Measurements from ENCODE around the gene NDUFS3.

Gene NDUFS3

GRCh38 chr11:47589977-47590861, 11.3 kb downstream of the NDUFS3 start:
- no peak for DNase-seq (ENCODE audit: low read depth in 2 of 2)

GRCh38 chr11:47591764-47592163, 12.9 kb downstream of the NDUFS3 start:
- DNase-seq (ENCODE audit: low read depth in 2 of 2) = no peak

GRCh38 chr11:47592251-47592650, 13.4 kb downstream of the NDUFS3 start:
- no peak for DNase-seq (ENCODE audit: low read depth in 2 of 2)

- no peak for DNase-seq (ENCODE audit: low read depth in 2 of 2)
Observed at GRCh38 chr11:47592970-47593369, 14.1 kb downstream of the NDUFS3 start.

- DNase-seq (ENCODE audit: low read depth in 2 of 2) = no peak
Observed at GRCh38 chr11:47593492-47593933, 14.6 kb downstream of the NDUFS3 start.

- DNase-seq (ENCODE audit: low read depth in 2 of 2) = no peak
Observed at GRCh38 chr11:47593934-47594855, 15.3 kb downstream of the NDUFS3 start, which contains the start of gene C1QTNF4. Gene C1QTNF4, minus strand, starts transcription at chr11:47594411. Its CDS starts 3,601 bp downstream, at chr11:47590810.

GRCh38 chr11:47595029-47595428, 16.2 kb downstream of the NDUFS3 start:
- DNase-seq (ENCODE audit: low read depth in 2 of 2) = no peak

GRCh38 chr11:47595967-47596366, 17.1 kb downstream of the NDUFS3 start:
- no peak for DNase-seq (ENCODE audit: low read depth in 2 of 2)

- DNase-seq (ENCODE audit: low read depth in 2 of 2) = no peak
Observed at GRCh38 chr11:47599902-47600301, 21.0 kb downstream of the NDUFS3 start.

GRCh38 chr11:47603295-47603694, 24.4 kb downstream of the NDUFS3 start:
- no peak for DNase-seq (ENCODE audit: low read depth in 2 of 2)

GRCh38 chr11:47605921-47606320, 27.0 kb downstream of the NDUFS3 start:
- DNase-seq (ENCODE audit: low read depth in 2 of 2) = no peak

- no peak for DNase-seq (ENCODE audit: low read depth in 2 of 2)
Observed at GRCh38 chr11:47606731-47607130, 27.9 kb downstream of the NDUFS3 start.

- DNase-seq (ENCODE audit: low read depth in 2 of 2) = no peak
Observed at GRCh38 chr11:47607380-47607779, 28.5 kb downstream of the NDUFS3 start.

- DNase-seq (ENCODE audit: low read depth in 2 of 2) = no peak
Observed at GRCh38 chr11:47609675-47610074, 30.8 kb downstream of the NDUFS3 start.

GRCh38 chr11:47611348-47611794, 32.5 kb downstream of the NDUFS3 start:
- no peak for DNase-seq (ENCODE audit: low read depth in 2 of 2)

- no peak for DNase-seq (ENCODE audit: low read depth in 2 of 2)
Observed at GRCh38 chr11:47615249-47615648, 36.4 kb downstream of the NDUFS3 start.

GRCh38 chr11:47616726-47617416, 38.0 kb downstream of the NDUFS3 start:
- DNase-seq (ENCODE audit: low read depth in 2 of 2) = no peak

- no peak for DNase-seq (ENCODE audit: low read depth in 2 of 2)
Observed at GRCh38 chr11:47617417-47617809, 38.5 kb downstream of the NDUFS3 start.

- DNase-seq (ENCODE audit: low read depth in 2 of 2) = no peak
Observed at GRCh38 chr11:47620836-47621378, 42.0 kb downstream of the NDUFS3 start.

- no peak for DNase-seq (ENCODE audit: low read depth in 2 of 2)
Observed at GRCh38 chr11:47626234-47626633, 47.4 kb downstream of the NDUFS3 start.

- no peak for DNase-seq (ENCODE audit: low read depth in 2 of 2)
Observed at GRCh38 chr11:47628026-47628425, 49.2 kb downstream of the NDUFS3 start.

All from activated CD8-positive, alpha-beta memory T cell treated with anti-CD3 and anti-CD28 coated beads for 4 hours (primary cell).